A549 treated with RU486 at 1 μM for 4 hours (cell line): ENCODE results near the gene CCDC87. TPM values are rescaled to one million over a fixed set of nuclear protein-coding genes. Genes with fewer than 3 reads are reported as not detected.

Experiments used
- total RNA-seq: library from RNA; stranded (reverse); fragments of 200-300 nt; extraction: Qiagen RNA extraction; gene quantifications from 5 replicates; pipeline ENCODE4 v1.2.3, GENCODE V29; 2022; ENCODE audit warnings: low read depth

The CCDC87 gene, protein sequence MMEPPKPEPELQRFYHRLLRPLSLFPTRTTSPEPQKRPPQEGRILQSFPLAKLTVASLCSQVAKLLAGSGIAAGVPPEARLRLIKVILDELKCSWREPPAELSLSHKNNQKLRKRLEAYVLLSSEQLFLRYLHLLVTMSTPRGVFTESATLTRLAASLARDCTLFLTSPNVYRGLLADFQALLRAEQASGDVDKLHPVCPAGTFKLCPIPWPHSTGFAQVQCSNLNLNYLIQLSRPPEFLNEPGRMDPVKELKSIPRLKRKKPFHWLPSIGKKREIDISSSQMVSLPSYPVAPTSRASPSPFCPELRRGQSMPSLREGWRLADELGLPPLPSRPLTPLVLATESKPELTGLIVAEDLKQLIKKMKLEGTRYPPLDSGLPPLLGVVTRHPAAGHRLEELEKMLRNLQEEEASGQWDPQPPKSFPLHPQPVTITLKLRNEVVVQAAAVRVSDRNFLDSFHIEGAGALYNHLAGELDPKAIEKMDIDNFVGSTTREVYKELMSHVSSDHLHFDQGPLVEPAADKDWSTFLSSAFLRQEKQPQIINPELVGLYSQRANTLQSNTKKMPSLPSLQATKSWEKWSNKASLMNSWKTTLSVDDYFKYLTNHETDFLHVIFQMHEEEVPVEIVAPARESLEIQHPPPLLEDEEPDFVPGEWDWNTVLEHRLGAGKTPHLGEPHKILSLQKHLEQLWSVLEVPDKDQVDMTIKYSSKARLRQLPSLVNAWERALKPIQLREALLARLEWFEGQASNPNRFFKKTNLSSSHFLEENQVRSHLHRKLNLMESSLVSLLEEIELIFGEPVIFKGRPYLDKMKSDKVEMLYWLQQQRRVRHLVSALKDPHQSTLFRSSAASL
- 0.53 to 0.80 TPM (median 0.64 TPM) in 5 replicates for total RNA-seq

DNA sequence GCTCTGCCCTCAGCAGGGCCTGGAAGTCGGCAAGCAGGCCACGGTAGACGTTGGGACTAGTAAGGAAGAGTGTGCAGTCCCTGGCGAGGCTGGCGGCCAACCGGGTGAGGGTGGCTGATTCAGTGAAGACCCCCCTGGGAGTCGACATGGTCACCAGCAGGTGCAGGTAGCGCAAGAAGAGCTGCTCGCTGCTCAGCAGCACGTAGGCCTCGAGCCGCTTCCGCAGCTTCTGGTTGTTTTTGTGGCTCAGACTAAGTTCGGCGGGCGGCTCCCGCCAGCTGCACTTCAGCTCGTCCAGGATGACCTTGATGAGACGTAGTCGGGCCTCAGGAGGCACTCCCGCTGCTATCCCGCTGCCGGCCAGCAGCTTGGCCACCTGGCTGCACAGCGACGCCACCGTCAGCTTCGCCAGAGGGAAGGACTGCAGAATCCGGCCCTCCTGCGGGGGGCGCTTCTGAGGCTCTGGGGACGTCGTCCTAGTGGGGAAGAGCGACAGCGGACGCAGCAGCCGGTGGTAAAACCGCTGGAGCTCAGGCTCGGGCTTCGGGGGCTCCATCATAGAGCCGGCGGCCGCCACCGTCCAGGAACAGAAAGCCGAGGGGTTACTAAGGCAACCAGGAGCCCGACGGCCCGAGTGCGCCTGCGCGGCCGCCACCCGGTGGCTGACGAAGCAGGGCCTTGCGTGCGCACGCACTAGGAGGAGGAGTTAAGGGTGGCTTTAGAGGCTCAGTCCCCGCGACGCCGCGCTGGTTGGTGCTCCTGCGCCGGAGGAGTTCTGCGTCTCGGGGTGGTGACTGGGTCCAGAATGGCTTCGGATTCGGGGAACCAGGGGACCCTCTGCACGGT is at the start of gene CCDC87, which contains the start of gene CCS:
TSS of gene CCDC87 (minus strand) at position 607 of the 846 bp plus-strand sequence. CDS start at position 559, 48 bp downstream.
TSS of gene CCS (plus strand) at position 729 of the 846 bp plus-strand sequence. CDS start at position 806, 77 bp downstream.

DNA sequence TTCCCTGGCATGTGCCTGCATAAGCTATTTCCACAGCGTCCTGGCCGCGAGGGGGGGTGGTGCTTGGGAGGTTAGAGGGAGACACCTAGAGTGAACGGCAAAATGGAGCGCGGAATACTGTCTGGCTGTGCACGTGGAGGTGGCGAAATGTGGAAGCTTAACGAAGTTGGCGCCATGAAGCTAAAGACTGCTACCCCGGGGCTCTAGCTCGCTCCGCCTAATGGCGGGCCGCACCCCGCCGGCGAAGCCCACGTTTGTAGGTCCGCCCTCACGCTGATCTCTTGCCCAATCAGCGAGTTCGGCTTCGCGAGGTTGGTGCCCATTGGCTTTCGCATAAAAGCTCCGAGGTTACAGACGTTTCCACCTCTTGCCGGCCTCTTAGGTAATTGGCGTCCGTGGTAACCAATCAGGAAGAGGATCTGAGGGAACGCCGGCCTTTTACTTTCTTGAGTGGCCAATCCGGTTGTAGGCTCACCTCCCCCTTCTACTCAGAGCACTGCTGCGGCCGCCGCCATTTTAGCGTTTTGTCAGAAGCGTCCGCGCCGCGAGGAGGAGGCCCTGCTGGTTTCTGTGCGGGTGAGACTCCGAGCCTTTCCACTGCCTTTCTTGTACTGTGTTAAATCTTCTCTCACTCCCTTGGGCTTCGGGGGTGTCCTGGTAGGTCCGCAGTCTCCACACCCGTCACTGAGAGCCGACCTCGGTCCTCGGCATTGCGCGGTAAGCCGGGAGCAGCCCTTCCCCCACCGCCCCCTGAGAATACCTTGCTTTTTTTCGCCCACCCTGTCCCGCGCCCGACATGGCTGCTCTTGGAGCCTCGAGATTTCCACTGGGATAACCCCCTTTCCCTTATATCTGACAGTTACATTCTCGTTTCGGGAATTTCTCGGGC is 45.6 kb upstream of the CCDC87 start, which contains the start of gene RBM4:
TSS of gene RBM4 (plus strand) at position 527 of the 889 bp plus-strand sequence. CDS start 1,009 bp downstream, outside the sequence.

DNA sequence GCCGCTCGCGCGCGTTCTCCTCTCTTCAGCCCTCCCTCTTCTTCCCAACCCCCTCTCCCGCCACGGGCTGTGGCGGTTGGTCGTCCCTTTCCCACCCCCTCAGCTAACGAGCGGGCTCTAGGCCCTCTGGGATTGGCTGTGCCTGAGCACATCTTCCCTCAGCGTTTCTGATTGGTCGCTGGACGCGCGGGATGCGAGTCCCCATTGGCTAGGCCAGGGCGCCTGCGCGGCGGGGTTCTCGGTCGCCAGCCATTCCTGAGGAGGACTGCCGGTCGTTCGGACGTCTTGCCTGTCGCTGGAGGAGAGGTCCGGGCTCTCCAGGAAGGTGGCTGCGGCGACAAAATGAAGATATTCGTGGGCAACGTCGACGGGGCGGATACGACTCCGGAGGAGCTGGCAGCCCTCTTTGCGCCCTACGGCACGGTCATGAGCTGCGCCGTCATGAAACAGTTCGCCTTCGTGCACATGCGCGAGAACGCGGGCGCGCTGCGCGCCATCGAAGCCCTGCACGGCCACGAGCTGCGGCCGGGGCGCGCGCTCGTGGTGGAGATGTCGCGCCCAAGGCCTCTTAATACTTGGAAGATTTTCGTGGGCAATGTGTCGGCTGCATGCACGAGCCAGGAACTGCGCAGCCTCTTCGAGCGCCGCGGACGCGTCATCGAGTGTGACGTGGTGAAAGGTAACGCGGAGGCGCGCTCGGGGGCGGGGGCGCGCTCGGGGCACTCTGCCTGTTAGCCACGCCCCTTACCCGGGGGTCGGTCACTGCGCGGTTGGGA is 23.7 kb upstream of the CCDC87 start, which contains the start of gene RBM14:
TSS of gene RBM14 (plus strand) at position 252 of the 776 bp plus-strand sequence. CDS start at position 343, 91 bp downstream.

DNA sequence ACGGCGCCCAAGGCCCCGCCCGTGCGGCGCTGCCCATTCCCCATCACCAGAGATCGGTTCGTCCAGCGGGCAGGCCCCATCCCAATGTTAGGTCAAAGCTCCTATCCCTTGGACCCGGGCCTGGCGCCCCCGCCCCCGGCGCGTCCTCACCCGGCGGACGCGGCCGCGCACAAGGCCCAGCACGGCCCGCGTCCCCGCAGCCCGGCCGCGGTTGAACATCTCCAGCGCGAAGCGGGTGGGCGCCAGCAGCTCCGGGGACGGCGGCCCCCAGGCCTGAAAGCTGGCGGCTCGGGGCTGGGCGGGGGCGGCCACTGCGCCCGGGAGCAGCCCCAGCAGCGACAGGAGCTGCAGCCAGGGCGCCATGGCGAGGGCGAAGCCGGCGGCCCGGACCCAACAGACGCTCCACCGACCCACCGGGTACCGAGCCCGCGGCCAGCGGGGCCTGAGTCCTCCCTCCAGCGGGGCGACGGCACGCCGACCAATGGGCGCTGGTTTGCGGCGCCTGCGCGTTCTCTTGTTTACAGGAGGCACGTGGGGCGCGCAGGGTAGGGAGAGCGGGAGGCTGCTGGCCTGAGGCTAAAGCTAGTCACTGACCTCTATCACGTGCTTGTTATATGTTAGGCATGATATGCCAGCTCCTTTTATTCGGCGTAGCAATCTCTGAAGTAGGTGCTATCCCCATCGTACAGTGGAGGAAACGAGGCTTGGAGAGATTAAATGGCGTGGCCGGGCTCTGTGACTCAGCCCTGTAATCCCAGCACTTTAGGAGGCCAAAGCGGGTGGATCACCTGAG is 24.5 kb downstream of the CCDC87 start, which contains the start of gene CTSF:
TSS of gene CTSF (minus strand) at position 483 of the 793 bp plus-strand sequence. CDS start at position 363, 120 bp downstream.

DNA sequence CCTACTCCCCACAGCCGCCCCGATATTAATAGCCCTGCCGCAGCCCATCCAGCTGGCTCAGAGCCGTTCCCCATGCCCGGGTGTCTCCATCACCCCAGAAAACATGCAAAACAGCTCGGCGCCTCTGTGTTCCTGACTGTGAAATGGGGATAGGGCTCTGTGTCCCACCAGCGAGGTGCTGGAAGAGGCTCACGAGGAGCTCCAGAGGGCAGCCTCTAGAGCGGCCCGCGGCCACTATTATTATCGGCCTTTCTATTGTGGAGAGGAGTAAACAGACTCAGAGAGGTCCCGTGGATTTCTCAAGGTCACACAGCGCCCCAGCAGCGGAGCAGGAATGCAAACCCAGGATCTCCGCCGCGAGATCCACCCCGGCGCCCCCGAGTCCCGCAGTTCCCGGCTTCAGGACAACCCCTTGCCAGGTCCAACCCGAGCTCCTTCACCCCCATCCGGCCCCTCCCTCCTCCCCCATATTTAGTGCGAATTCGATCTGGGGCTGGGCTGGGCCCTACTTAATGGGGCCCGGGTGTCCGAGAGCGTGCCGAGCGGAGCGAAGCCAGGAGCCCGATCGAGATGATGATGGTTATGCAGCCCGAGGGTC is 46.4 kb downstream of the CCDC87 start, which contains the start of gene ACTN3:
TSS of gene ACTN3 (plus strand) at position 536 of the 598 bp plus-strand sequence. CDS start at position 571, 35 bp downstream.

DNA sequence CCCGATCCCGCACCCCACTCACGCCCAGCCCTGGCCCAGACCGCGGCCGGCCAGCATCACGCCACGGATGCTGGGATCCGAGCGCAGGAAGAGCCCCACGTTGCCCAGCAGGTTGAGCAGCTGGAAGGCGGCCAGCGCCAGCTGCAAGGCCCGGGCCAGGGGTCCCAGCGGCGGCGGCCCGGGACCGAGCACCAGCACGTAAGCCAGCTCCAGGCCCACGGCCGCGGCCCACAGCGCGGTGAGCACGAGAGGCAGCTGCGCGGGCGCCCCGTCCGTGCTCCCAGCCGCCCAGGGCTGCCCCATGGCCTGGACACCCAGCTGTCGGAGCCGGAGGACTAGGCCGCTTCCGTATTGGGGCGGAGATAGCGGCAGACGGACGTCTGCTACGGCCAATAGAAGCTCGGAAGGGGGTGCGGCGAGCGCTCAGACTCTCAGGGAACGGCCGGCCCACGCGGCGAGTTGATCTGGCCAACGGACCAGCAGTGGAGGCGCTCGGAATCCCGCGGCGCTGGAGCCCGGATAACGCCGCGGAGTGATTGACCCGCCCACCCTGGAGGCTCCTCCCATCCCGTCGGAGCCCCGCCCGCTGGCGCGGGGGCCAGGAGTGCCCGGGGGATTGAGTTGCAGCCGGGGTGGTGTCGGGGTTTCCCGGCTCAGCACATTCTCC is 47.0 kb downstream of the CCDC87 start, which contains the start of gene ZDHHC24:
TSS of gene ZDHHC24 (minus strand) at position 348 of the 667 bp plus-strand sequence. CDS start at position 303, 45 bp downstream.

Other genes starting within 250 kb of the CCDC87 start
- gene BRMS1, start 248.0 kb downstream of the CCDC87 start, total RNA-seq = 77.8 to 106 TPM (median 89.7 TPM) in 5 replicates
- gene B4GAT1, start 245.4 kb downstream of the CCDC87 start, total RNA-seq = 13.2 to 19.8 TPM (median 18.8 TPM) in 5 replicates
- 2.6 to 5.4 TPM (median 4.9 TPM) in 5 replicates for gene SLC29A2, start 221.3 kb downstream of the CCDC87 start, total RNA-seq
- not detected in 5 replicates for gene NPAS4, start 172.0 kb downstream of the CCDC87 start, total RNA-seq
- 87.3 to 129 TPM (median 112 TPM) in 5 replicates for gene MRPL11, start 154.2 kb downstream of the CCDC87 start, total RNA-seq
- 4.3 to 6.6 TPM (median 5.7 TPM) in 5 replicates for gene PELI3, start 126.2 kb downstream of the CCDC87 start, total RNA-seq
- 48.5 to 54.5 TPM (median 51.5 TPM) in 5 replicates for gene DPP3, start 112.6 kb downstream of the CCDC87 start, total RNA-seq
- gene BBS1, start 82.4 kb downstream of the CCDC87 start, total RNA-seq = 8.5 to 11.3 TPM (median 9.7 TPM) in 5 replicates
- 8.9 to 15.3 TPM (median 13.1 TPM) in 5 replicates for gene ZDHHC24, start 47.0 kb downstream of the CCDC87 start, total RNA-seq
- gene ACTN3, start 46.2 kb downstream of the CCDC87 start, total RNA-seq = 0.06 TPM in 1 of 5 replicates, not detected in the others
- 31.1 to 41.6 TPM (median 32.4 TPM) in 5 replicates for gene CTSF, start 24.5 kb downstream of the CCDC87 start, total RNA-seq
- gene CCS, start 122 bp upstream of the CCDC87 start, total RNA-seq = 24.8 to 30.2 TPM (median 26.8 TPM) in 5 replicates
- gene RBM14, start 23.6 kb upstream of the CCDC87 start, total RNA-seq = 59.1 to 79.8 TPM (median 70.3 TPM) in 5 replicates
- gene RBM4, start 45.6 kb upstream of the CCDC87 start, total RNA-seq = 133 to 148 TPM (median 141 TPM) in 5 replicates
- 19.2 to 21.8 TPM (median 21.7 TPM) in 5 replicates for gene RBM4B, start 84.8 kb upstream of the CCDC87 start, total RNA-seq
- 8.0 to 12.0 TPM (median 11.0 TPM) in 5 replicates for gene SPTBN2, start 136.2 kb upstream of the CCDC87 start, total RNA-seq